Activated CD8-positive, alpha-beta T cell treated with anti-CD3 and anti-CD28 coated beads for 36 hours (primary cell): ENCODE measurements around the gene S100A8. TPM values are rescaled to one million over a fixed set of nuclear protein-coding genes. Genes with fewer than 3 reads are reported as not detected.

ENCODE experiments used
- ATAC-seq: fragments of 200-7000 bp; cut with Tn5 transposase; one replicate; pipeline ENCODE4 v1.10.0; 2021; ENCODE audit warnings: mild to moderate bottlenecking, moderate library complexity
- CTCF ChIA-PET: fragments of 350-600 bp; sonication (Branson Sonifier 250); formaldehyde crosslinking; loops from one replicate; lab custom pipeline; 2021; ENCODE audit warnings: antibody characterized with exemption; lab: Charles Lee
- POLR2A ChIA-PET: fragments of 350-600 bp; sonication (Branson Sonifier 250); formaldehyde crosslinking; loops from one replicate; lab custom pipeline; 2021; ENCODE audit warnings: antibody characterized with exemption; lab: Charles Lee
- DNase-seq: peaks from one replicate; pipeline ENCODE4 v3.0.0-alpha.2; 2020
- H3K27ac Mint-ChIP-seq: one replicate; pipeline ENCODE4 v1.8.0; 2021; ENCODE audit warnings: mild to moderate bottlenecking, mixed read lengths
- H3K27me3 Mint-ChIP-seq: one replicate; pipeline ENCODE4 v1.8.0; 2021; ENCODE audit warnings: mixed read lengths
- H3K36me3 Mint-ChIP-seq: one replicate; pipeline ENCODE4 v1.8.0; 2021; ENCODE audit warnings: low read depth, mixed read lengths
- H3K4me1 Mint-ChIP-seq: one replicate; pipeline ENCODE4 v1.8.0; 2021; ENCODE audit warnings: low read depth, mixed read lengths
- H3K4me3 Mint-ChIP-seq: one replicate; pipeline ENCODE4 v1.8.0; 2021; ENCODE audit warnings: mild to moderate bottlenecking, moderate library complexity, mixed read lengths
- H3K9me3 Mint-ChIP-seq: one replicate; pipeline ENCODE4 v1.8.0; 2021; ENCODE audit warnings: mixed read lengths
- intact Hi-C: fragments of 100-400 bp; cut with micrococcal nuclease; formaldehyde crosslinking; loops from one replicate; pipeline ENCODE4 v1.10.0; 2022
- total RNA-seq, 2 experiments: library from RNA; stranded (reverse); gene quantifications; one replicate each; pipeline ENCODE4 v1.2.3, GENCODE V29; 2021
- TF ChIP-seq, protein P1 (sequence below): fragments of 200-600 bp; IDR thresholded peaks from one replicate; pipeline ENCODE4 v1.8.0; 2022; ENCODE audit warnings: antibody characterized with exemption, mild to moderate bottlenecking

Gene S100A8
- total RNA-seq, 2 experiments from 2014 or later, result not detected

DNA sequence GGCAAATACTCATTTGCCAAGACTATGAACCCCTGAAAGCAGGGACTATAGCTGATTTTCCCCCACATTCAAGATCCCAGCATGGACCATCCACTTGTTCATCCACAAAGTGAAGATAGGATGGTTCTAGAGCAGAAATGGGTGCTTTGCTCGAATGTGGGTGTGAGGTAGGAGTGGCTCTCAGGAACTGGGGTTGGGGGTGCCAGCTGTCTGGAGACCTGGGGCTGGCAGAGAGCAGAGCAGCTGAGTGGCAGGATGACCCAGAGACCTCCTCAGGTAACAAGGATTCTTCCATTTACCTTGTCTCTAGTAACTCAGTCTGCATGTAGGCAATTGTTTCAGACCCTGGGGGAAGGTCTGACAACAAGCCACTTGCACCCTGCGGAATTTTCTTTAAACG is 27.2 kb downstream of the S100A8 start:
- H3K27ac Mint-ChIP-seq, result no peak overlapping the region
- H3K4me1 Mint-ChIP-seq, result no peaks in the 10 kb centered on the region
- H3K27me3 Mint-ChIP-seq, result peaks cover 11% of the 10 kb centered on the region
- no peak for DNase-seq
- ATAC-seq, result no peak
- TF ChIP-seq, protein P1, sequence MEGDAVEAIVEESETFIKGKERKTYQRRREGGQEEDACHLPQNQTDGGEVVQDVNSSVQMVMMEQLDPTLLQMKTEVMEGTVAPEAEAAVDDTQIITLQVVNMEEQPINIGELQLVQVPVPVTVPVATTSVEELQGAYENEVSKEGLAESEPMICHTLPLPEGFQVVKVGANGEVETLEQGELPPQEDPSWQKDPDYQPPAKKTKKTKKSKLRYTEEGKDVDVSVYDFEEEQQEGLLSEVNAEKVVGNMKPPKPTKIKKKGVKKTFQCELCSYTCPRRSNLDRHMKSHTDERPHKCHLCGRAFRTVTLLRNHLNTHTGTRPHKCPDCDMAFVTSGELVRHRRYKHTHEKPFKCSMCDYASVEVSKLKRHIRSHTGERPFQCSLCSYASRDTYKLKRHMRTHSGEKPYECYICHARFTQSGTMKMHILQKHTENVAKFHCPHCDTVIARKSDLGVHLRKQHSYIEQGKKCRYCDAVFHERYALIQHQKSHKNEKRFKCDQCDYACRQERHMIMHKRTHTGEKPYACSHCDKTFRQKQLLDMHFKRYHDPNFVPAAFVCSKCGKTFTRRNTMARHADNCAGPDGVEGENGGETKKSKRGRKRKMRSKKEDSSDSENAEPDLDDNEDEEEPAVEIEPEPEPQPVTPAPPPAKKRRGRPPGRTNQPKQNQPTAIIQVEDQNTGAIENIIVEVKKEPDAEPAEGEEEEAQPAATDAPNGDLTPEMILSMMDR, result no peak
- ChIA-PET POLR2A (no interaction called here), CTCF (interaction anchor here (1.2 to 2.1 kb wide), 3 partner anchors 9 to 131 kb away, joined by 4 to 6 read pairs (median 6); no protein-coding TSS in a partner anchor)
- intact Hi-C loops, result no loop called here
- H3K9me3 Mint-ChIP-seq, result no peaks in the 10 kb centered on the region
- no peaks in the 10 kb centered on the region for H3K36me3 Mint-ChIP-seq
- H3K4me3 Mint-ChIP-seq, result no peak overlapping the region

DNA sequence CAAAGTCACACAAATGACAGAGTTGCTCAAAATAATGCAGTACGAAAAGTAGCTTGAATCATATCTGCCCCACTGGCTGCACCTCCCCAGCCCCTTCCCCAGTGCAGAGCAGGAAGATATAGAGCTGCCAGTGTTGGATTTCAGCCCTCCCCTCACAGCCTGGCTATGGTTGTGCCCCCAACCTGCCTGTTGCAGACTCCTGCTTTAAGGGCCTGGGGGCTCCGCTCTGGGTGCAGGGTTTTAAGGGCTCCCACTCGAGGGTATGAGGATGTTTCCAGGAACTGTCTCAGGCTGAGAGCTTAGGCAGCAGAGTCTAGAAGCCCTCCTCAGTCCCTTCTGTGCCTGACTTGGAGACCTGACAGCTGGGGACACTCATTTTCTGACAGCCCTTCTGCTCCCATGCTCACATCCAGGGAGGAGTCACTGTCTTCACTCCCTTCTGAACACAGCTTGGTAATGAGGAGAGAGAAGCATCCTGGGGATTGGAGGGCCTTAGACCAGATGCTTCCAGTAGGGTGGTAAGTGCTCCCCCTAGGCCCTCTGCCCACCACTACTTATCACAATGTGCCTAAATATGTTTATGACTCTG is 28.6 kb downstream of the S100A8 start:
- CTCF ChIA-PET, result interaction anchor here (0.9 to 1.9 kb wide), 2 partner anchors 9 to 133 kb away, joined by 7 to 13 read pairs; no protein-coding TSS in a partner anchor
- Mint-ChIP-seq H3K27ac (no peak overlapping the region), H3K4me3 (no peak overlapping the region), H3K4me1 (peaks cover 3% of the 10 kb centered on the region), H3K9me3 (no peaks in the 10 kb centered on the region), H3K36me3 (no peaks in the 10 kb centered on the region), H3K27me3 (peaks cover 11% of the 10 kb centered on the region)
- TF ChIP-seq, protein P1, result no peak
- DNase-seq, result no peak
- intact Hi-C loops, result no loop called here
- no peak for ATAC-seq
- POLR2A ChIA-PET, result no interaction called here

GRCh38 chr1:153361480-153362109 is 29.3 kb downstream of the S100A8 start:
- peaks cover 5% of the 10 kb centered on the region for H3K4me1 Mint-ChIP-seq
- no peak overlapping the region for H3K4me3 Mint-ChIP-seq
- H3K27me3 Mint-ChIP-seq, result peaks cover 11% of the 10 kb centered on the region
- no peaks in the 10 kb centered on the region for H3K9me3 Mint-ChIP-seq
- no peak for DNase-seq
- no peak for ATAC-seq
- no peak overlapping the region for H3K27ac Mint-ChIP-seq
- POLR2A ChIA-PET, result no interaction called here
- TF ChIP-seq, protein P1, result no peak
- intact Hi-C loops, result no loop called here
- CTCF ChIA-PET, result interaction anchor here (0.6 to 1.9 kb wide), 3 partner anchors 9 to 134 kb away, joined by 3 to 13 read pairs (median 7); no protein-coding TSS in a partner anchor
- H3K36me3 Mint-ChIP-seq, result no peaks in the 10 kb centered on the region

DNA sequence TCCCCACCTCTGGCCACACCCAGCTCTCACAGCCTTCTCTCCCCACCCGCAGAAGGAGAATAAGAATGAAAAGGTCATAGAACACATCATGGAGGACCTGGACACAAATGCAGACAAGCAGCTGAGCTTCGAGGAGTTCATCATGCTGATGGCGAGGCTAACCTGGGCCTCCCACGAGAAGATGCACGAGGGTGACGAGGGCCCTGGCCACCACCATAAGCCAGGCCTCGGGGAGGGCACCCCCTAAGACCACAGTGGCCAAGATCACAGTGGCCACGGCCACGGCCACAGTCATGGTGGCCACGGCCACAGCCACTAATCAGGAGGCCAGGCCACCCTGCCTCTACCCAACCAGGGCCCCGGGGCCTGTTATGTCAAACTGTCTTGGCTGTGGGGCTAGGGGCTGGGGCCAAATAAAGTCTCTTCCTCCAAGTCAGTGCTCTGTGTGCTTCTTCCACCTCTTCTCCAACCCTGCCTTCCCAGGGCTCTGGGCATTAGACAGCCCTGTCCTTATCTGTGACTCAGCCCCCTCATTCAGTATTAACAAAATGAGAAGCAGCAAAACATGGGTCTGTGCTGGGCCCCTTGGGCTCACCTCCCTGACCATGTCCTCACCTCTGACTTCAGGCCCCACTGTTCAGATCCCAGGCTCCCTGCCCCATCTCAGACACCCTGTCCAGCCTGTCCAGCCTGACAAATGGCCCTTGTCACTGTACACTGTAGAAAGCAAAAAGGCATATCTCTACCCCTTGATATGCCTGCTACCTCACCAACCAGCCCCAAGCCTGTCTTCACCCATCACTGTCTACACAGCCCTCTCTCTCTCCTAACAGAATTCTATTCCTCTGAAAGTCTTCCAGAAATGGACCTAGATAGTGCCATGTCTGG is 30.0 kb downstream of the S100A8 start:
- POLR2A ChIA-PET, result no interaction called here
- Mint-ChIP-seq H3K36me3 (no peaks in the 10 kb centered on the region), H3K4me1 (peaks cover 5% of the 10 kb centered on the region), H3K27me3 (peaks cover 7% of the 10 kb centered on the region), H3K27ac (no peak overlapping the region), H3K4me3 (no peak overlapping the region), H3K9me3 (no peaks in the 10 kb centered on the region)
- TF ChIP-seq, protein P1, result no peak
- no peak for DNase-seq
- ATAC-seq, result no peak
- intact Hi-C loops, result no loop called here
- CTCF ChIA-PET, result interaction anchor here (0.6 to 1.9 kb wide), 2 partner anchors 8 to 134 kb away, joined by 3 to 13 read pairs; no protein-coding TSS in a partner anchor
